Fibroblast of pulmonary artery (primary cell): ENCODE results near the gene C17orf78.
"Not testable (repeated sequence)": the region's sequence is repeated elsewhere in the genome, so short reads cannot be mapped to it uniquely, and the experiment has no call there.

Source experiments
- DNase-seq: peaks from one replicate; pipeline ENCODE4 v3.0.0-alpha.2; 2010; ENCODE audit warnings: low read depth
- H3K4me3 ChIP-seq: replicated peaks from 2 replicates; pipeline ENCODE4 v1.5.1; 2011; ENCODE audit warnings: low read depth, mild to moderate bottlenecking, control low read depth, low read length, moderate library complexity
- TF ChIP-seq, protein P1 (sequence below): IDR thresholded peaks from 2 replicates; pipeline ENCODE4 v1.5.1; 2011; ENCODE audit warnings: mild to moderate bottlenecking, control low read depth, low read length, inconsistent platforms; ENCODE audit errors: missing control alignments

C17orf78 gene

DNA sequence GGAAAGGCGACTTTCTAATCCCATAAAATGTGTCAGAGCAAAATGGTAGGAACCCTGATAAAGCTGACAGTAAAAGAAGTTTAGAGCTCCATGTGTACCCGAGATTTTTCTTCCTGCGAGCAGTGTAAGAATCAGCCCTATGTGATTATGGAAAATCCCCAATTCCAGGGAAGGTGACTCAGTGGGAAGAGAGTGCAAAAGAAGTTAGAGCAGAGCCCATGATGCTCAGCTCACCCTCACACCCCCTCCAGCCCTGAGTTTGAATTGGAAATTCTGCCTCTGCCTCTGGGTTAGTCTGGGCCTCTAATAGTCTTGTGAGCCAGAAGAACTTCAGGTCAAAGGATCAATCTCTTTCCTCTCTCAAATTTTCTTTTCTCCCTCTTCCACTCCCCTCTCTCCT, 12.5 kb downstream of the C17orf78 start:
- peak; percentile 13 for DNase-seq
- H3K4me3 ChIP-seq: no peak overlapping the region
- TF ChIP-seq, protein P1, sequence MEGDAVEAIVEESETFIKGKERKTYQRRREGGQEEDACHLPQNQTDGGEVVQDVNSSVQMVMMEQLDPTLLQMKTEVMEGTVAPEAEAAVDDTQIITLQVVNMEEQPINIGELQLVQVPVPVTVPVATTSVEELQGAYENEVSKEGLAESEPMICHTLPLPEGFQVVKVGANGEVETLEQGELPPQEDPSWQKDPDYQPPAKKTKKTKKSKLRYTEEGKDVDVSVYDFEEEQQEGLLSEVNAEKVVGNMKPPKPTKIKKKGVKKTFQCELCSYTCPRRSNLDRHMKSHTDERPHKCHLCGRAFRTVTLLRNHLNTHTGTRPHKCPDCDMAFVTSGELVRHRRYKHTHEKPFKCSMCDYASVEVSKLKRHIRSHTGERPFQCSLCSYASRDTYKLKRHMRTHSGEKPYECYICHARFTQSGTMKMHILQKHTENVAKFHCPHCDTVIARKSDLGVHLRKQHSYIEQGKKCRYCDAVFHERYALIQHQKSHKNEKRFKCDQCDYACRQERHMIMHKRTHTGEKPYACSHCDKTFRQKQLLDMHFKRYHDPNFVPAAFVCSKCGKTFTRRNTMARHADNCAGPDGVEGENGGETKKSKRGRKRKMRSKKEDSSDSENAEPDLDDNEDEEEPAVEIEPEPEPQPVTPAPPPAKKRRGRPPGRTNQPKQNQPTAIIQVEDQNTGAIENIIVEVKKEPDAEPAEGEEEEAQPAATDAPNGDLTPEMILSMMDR: no peak

DNA sequence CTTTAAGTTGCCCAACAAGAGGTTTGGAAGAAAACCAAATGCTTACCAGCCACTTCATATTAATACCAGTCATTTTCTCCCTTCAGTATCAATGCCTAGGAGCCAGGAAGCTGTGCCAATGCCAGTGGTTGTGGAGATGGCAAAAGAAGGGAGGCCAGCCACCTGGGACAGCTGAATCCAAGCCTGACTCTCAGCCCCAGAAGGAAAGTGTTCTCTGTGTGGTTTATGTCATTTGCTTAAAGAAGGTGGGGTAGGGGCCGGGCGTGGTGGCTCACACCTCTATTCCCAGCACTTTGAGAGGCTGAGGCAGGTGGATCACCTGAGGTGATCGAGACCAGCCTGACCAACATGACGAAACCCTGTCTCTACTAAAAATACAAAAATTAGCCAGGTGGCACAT, 13.4 kb downstream of the C17orf78 start:
- TF ChIP-seq, protein P1: no peak
- DNase-seq: no peak
- no peak overlapping the region for H3K4me3 ChIP-seq

DNA sequence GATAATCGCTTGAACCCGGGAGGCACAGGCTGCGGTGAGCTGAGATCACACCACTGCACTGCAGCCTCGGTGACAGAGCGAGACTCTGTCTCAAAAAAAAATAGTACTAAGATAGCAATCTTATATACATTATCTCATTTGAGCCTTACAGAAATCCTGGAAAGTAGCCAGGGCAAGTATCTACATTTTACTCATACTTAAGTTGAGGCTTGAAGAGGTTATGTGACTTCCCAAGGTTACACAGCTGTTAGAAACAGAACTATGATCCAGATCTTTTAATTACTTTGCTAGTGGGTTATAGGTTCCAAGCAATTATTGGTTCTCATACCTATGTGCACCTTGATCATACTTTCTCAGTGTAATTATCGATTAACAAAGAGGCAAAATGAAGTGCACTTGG, 15.4 kb downstream of the C17orf78 start:
- TF ChIP-seq, protein P1: no peak
- no peak overlapping the region for H3K4me3 ChIP-seq
- DNase-seq: no peak

DNA sequence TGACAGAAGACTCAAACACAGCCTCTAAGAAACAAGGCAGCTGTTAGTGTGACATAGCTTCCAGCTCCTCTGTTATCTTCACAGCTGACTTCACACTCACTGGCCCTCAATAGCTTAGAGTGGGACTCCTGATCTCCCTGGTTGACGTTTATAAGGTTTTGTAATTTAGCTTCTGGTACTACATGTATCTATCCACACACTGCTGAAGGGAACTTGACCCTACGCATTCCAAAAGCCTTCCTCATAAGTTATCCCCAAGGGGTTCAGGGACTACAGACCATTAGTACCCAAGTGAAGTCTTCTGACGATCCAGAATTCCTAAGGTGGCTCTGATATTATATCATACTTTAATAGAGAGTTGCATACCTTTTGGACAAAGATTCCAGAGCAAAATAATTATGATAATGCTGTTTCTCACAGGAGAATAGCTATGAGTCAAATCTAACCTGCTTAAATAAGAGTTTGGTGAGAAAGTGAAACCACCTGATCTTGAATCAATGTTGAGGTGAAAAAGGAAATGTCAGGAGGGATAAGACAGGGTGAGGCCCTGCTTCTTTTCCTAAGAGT, 16.3 kb downstream of the C17orf78 start:
- TF ChIP-seq, protein P1: no peak
- H3K4me3 ChIP-seq: no peak overlapping the region
- peak; percentile 85 for DNase-seq

DNA sequence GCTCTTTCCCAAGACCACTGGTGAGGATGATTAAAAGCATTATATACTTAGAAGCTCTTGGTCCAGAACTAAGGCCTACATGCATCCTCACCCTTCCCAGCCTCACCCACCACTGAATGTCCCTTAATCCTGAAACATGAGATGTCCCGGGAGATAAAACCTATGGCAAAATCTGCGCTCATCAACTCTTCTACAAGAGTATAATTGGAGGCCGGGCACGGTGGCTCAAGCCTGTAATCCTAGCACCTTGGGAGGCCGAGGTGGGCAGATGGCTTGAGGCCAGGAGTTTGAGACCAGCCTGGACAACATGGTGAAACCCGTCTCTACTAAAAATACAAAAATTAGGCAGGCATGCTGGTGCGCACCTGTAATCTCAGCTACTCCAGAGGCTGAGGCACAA, 17.6 kb downstream of the C17orf78 start:
- DNase-seq: no peak
- no peak overlapping the region for H3K4me3 ChIP-seq
- TF ChIP-seq, protein P1: no peak

DNA sequence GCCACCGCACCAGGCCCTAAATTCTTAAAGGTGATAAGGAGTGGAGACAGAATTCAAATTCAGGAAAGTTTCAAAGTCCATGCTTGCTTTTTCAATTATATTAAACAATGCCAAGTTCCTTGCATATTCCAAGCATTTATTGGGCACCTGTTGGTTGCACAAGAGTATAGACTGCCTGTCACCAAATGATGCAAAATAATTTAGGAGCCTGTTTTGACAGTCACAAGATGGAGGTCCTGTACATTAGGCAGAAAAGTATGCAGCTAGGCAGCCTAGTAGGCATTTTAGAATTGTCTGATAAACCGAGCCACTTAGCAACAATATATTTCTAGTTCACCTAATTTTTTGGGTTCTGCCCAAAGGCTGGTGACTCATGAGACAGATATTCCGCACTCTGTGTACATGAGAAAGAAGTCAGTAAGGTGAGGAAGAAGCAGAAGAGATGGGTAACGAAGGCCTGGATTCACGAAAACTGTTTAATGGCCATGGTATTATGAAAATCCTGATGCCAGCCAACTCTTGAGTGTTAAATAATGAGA, 23.5 kb downstream of the C17orf78 start:
- DNase-seq: peak; percentile 14
- no peak overlapping the region for H3K4me3 ChIP-seq
- TF ChIP-seq, protein P1: no peak

DNA sequence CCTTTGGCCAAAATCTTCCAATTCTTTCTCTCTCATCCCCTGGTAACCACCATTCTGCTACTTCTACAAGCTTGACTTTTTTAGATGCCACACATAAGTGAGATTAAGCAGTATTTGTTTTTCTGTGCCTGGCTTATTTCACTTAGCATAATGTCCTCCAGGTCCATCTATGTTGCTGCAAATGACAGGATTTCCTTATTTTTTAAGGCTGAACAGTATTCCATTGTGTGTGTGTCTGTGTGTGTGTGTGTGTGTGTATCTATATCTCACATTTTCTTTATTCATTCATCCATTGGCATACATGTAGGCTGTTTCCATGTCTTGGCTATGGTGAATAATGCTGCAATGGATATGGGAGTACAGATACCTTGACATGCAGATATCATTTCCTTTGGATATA, 24.7 kb downstream of the C17orf78 start:
- no peak overlapping the region for H3K4me3 ChIP-seq
- TF ChIP-seq, protein P1: no peak
- DNase-seq: no peak

DNA sequence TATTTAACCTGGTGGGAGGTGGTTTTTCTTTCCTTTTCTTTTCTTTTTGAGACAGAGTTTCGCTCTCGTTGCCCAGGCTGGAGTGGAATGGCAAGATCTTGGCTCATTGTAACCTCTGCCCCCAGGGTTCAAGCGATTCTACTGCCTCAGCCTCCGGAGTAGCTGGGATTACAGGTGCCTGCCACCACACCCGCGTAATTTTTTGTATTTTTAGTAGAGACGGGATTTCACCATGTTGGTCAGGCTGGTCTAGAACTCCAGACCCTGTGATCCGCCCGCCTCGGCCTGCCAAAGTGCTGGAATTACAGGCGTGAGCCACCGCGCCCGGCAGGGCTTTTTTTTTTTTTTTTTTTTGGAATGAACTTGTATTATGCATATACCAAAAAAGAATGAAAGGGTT, 29.7 kb downstream of the C17orf78 start:
- H3K4me3 ChIP-seq: peak overlapping the region; percentile 85
- DNase-seq: not testable (repeated sequence)
